Activated CD4-positive, alpha-beta T cell treated with anti-CD3 and anti-CD28 coated beads, Interleukin-2, amount 10 ng/mL, durations not matched to agents 24 days and 14 days (primary cell): ENCODE measurements around the gene DDTL. TPM values are rescaled to one million over a fixed set of nuclear protein-coding genes. Genes with fewer than 3 reads are reported as not detected.
"Not testable (repeated sequence)": the region's sequence is repeated elsewhere in the genome, so short reads cannot be mapped to it uniquely, and the experiment has no call there.

Experiments
- DNase-seq: peaks from one replicate; pipeline ENCODE4 v3.0.0; 2022
- H3K27ac Mint-ChIP-seq: one replicate; pipeline ENCODE4 v1.8.0; 2022; ENCODE audit warnings: mild to moderate bottlenecking, mixed read lengths
- H3K27me3 Mint-ChIP-seq: one replicate; pipeline ENCODE4 v1.8.0; 2022; ENCODE audit warnings: mixed read lengths
- H3K36me3 Mint-ChIP-seq: one replicate; pipeline ENCODE4 v1.8.0; 2022; ENCODE audit warnings: low read depth, mild to moderate bottlenecking, mixed read lengths
- H3K4me1 Mint-ChIP-seq: one replicate; pipeline ENCODE4 v1.8.0; 2021; ENCODE audit warnings: mixed read lengths
- H3K4me3 Mint-ChIP-seq: one replicate; pipeline ENCODE4 v1.8.0; 2022; ENCODE audit warnings: mild to moderate bottlenecking, moderate library complexity, mixed read lengths
- H3K9me3 Mint-ChIP-seq: one replicate; pipeline ENCODE4 v1.8.0; 2021; ENCODE audit warnings: mixed read lengths
- intact Hi-C: fragments of 100-400 bp; cut with micrococcal nuclease; formaldehyde crosslinking; loops from one replicate; pipeline ENCODE4 v1.15.1; 2023
- total RNA-seq: library from RNA; stranded (reverse); gene quantifications from 2 replicates; pipeline ENCODE4 v1.2.3, GENCODE V29; 2022

Gene DDTL
- total RNA-seq, 1 donor from 2014 or later, result 5.0 TPM

- H3K27ac Mint-ChIP-seq, H3K4me1 Mint-ChIP-seq: not testable (repeated sequence)
- intact Hi-C loops, result loop anchor here (10.0 kb wide), 2 partner anchors 265 to 545 kb away; partner anchors contain the start of gene GGT5
These were observed 13.0 kb downstream of the DDTL start, which contains the start of gene GSTT2 for GRCh38 chr22:23979557-23980240. TSS of gene GSTT2 (plus strand) at chr22:23980134.

DNA sequence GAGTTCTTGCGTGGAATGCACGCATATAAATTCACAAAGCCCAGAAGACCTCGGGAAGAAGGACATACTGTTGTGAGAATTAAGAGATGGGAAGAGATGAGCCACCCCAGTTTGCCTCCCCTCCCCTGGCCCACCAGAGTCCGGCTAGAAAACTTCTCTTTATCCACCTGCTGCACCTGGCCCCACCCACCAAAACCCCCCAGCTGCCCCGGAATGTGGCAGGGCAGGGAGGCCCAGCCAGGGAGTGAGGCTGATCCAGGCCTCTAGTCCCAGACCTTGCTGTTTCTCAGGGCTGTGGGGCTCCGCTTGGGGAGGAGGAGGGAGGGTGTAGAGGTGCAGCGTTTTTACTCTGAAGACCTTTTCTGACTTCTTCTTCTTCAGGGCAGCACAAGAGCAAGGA lies 13.9 kb downstream of the DDTL start:
- H3K27ac Mint-ChIP-seq, H3K4me3 Mint-ChIP-seq, H3K9me3 Mint-ChIP-seq, H3K4me1 Mint-ChIP-seq, H3K36me3 Mint-ChIP-seq, DNase-seq, H3K27me3 Mint-ChIP-seq: not testable (repeated sequence)
- intact Hi-C loops, result loop anchor here (10.0 kb wide), 2 partner anchors 264 to 544 kb away; partner anchors contain the start of gene GGT5

More at GRCh38 chr22:23979557-23980240, 13.0 kb downstream of the DDTL start, which contains the start of gene GSTT2:
- DNase-seq, H3K9me3 Mint-ChIP-seq, H3K36me3 Mint-ChIP-seq, H3K4me3 Mint-ChIP-seq, H3K27me3 Mint-ChIP-seq: not testable (repeated sequence)

DNA sequence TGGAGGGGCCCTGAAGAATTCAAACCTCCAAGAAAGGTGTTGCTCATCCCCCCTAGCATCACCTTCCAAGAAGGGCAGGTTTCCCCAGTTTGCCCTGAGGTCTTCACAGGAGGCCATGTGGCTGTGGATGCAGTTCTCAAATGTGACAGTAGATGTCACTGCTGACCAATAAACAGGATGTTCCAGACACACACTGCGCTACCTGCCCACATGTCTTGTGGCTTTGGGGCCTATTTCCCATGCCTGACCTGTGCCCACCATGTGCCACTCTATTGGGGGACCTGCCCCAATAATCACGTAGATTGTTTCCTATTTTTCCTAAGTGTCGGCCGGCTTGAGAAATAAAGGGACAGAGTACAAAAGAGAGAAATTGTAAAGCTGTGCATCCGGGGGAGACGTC lies 17.7 kb downstream of the DDTL start:
- Mint-ChIP-seq H3K36me3 (no peaks in the 10 kb centered on the region), H3K4me3 (no peak overlapping the region), H3K27ac (no peak overlapping the region), H3K9me3 (no peaks in the 10 kb centered on the region), H3K27me3 (peaks cover 2% of the 10 kb centered on the region), H3K4me1 (peaks cover 9% of the 10 kb centered on the region)
- intact Hi-C loops, result loop anchor here (10.0 kb wide), 2 partner anchors 260 to 540 kb away; partner anchors contain the start of gene GGT5
- peak; percentile 90 for DNase-seq

DNA sequence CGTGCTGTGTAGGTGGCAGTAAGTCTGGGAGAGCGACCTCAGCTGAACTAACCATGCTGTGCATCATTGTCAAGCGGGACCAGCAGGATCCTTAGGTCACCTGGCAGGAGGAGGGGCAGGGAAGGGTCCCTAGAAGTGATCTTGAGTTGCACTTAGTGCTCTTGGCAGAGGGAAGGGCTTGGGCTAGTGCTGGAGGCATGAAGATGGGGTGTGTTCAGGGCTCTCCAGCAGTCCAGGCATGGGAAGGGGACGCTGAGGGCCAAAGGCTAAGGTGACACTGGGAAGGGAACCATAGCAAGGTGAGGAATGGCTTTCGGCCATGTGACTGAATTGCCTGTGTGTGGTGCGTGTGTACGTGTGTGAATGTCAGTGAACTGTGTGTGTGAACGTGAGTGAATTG lies 19.4 kb downstream of the DDTL start:
- H3K9me3 Mint-ChIP-seq, H3K27ac Mint-ChIP-seq, H3K27me3 Mint-ChIP-seq, H3K36me3 Mint-ChIP-seq, H3K4me3 Mint-ChIP-seq, DNase-seq: not testable (repeated sequence)
- intact Hi-C loops, result loop anchor here (10.0 kb wide), 2 partner anchors 259 to 539 kb away; partner anchors contain the start of gene GGT5
- H3K4me1 Mint-ChIP-seq, result peaks cover 11% of the 10 kb centered on the region

GRCh38 chr22:23986538-23987178 lies 20.0 kb downstream of the DDTL start:
- peaks cover 11% of the 10 kb centered on the region for H3K4me1 Mint-ChIP-seq
- intact Hi-C loops, result loop anchor here (10.0 kb wide), 2 partner anchors 258 to 538 kb away; partner anchors contain the start of gene GGT5
- H3K4me3 Mint-ChIP-seq, H3K27ac Mint-ChIP-seq, H3K36me3 Mint-ChIP-seq, H3K9me3 Mint-ChIP-seq, DNase-seq, H3K27me3 Mint-ChIP-seq: not testable (repeated sequence)

DNA sequence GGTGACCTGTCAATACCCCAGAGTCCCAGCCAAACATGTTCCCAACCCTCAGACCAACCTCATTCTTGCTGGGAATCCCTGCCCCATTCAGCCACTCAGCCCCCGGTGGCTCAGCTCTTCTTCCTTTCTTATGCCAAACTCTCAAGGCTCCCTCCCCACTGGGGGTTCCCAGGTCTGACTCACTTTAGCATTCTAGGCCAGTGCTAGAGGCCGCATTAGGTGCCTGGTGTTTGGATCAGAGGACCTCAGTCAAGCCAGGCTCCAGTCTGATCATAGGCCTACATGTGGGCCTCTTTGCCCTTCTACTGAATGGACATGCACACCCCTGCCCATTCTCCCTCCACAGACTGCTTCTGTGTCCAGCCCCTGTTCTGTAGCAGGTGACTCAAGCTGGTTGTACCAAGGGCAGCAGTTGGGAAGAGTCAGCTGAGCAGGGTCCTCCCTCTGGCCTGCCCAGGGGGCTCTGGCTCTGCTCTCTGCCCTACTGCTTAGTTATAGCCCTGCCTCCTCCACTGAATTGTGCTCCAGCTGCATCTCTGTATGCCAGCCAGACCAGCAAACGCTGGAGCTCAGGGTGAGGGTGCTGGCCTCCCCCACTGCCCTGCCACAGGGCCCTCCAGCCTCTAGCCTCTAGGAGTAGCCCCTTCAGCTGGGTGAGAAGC lies 23.0 kb downstream of the DDTL start:
- DNase-seq, H3K36me3 Mint-ChIP-seq, H3K27ac Mint-ChIP-seq, H3K4me1 Mint-ChIP-seq, H3K27me3 Mint-ChIP-seq, H3K9me3 Mint-ChIP-seq, H3K4me3 Mint-ChIP-seq: not testable (repeated sequence)
- intact Hi-C loops, result loop anchor here (10.0 kb wide), 2 partner anchors 255 to 535 kb away; partner anchors contain the start of gene GGT5

GRCh38 chr22:23993080-23993479 lies 26.4 kb downstream of the DDTL start:
- H3K9me3 Mint-ChIP-seq, intact Hi-C loops, H3K27ac Mint-ChIP-seq, H3K4me3 Mint-ChIP-seq, H3K36me3 Mint-ChIP-seq, H3K4me1 Mint-ChIP-seq: not testable (repeated sequence)
- peak; percentile 50 for DNase-seq
- peaks cover 13% of the 10 kb centered on the region for H3K27me3 Mint-ChIP-seq

GRCh38 chr22:23993581-23994177 lies 27.0 kb downstream of the DDTL start:
- H3K36me3 Mint-ChIP-seq, H3K27ac Mint-ChIP-seq, H3K9me3 Mint-ChIP-seq, H3K4me3 Mint-ChIP-seq, H3K4me1 Mint-ChIP-seq, intact Hi-C loops: not testable (repeated sequence)
- peak; percentile 49 for DNase-seq
- H3K27me3 Mint-ChIP-seq, result peaks cover 13% of the 10 kb centered on the region

- Mint-ChIP-seq H3K4me3 (no peak overlapping the region), H3K27me3 (peaks cover 19% of the 10 kb centered on the region), H3K27ac (no peak overlapping the region), H3K9me3 (no peaks in the 10 kb centered on the region), H3K36me3 (no peaks in the 10 kb centered on the region), H3K4me1 (peaks cover 7% of the 10 kb centered on the region)
- intact Hi-C loops, result no loop called here
- no peak for DNase-seq
These were observed 30.4 kb downstream of the DDTL start for GRCh38 chr22:23997092-23997491.

DNA sequence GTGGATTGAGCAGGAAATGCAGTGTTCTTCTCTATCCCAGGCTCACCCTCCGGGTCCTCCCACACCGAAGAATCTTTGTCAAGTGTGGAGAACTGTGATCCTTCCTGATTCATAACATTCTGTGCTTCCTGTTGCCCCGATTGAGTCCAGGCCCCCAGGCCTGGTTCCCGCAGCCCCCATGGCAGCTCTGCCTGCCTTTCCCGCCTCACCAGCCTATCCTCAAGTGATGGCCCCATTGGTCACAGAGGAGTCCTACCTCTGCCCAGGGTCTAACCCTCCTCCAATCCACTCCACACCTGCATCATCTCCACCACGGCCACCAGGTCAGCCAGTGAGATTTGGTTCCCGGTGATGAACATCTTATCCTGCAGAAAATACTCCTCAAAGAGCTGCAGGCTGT lies 33.1 kb downstream of the DDTL start:
- H3K4me1 Mint-ChIP-seq, H3K36me3 Mint-ChIP-seq, H3K9me3 Mint-ChIP-seq, DNase-seq, H3K4me3 Mint-ChIP-seq, intact Hi-C loops, H3K27ac Mint-ChIP-seq: not testable (repeated sequence)
- H3K27me3 Mint-ChIP-seq, result peaks cover 19% of the 10 kb centered on the region

DNA sequence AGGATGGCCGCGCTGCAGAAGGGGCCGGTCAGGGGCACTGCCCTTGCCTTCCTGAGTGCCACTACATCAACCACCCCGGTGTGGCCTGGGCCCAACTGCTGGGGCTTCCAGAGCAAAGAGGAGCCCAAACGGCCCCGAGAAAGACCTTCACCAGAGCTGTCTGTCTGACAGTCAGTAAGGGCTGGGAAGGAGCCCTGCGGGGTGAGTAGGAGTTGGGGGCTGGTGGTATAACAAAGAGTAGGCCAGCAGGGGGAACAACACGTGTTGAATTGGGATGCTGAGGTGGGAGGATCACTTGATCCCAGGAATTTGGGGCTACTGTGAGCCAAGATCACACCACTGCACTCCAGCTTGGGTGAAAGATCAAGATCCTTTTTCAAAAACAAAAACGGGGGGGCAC lies 34.6 kb downstream of the DDTL start:
- peaks cover 6% of the 10 kb centered on the region for H3K4me1 Mint-ChIP-seq
- H3K27ac Mint-ChIP-seq, result no peak overlapping the region
- no peak overlapping the region for H3K4me3 Mint-ChIP-seq
- no peaks in the 10 kb centered on the region for H3K9me3 Mint-ChIP-seq
- H3K36me3 Mint-ChIP-seq, result no peaks in the 10 kb centered on the region
- H3K27me3 Mint-ChIP-seq, result peaks cover 13% of the 10 kb centered on the region
- DNase-seq, result peak; percentile 52
- intact Hi-C loops, result no loop called here

DNA sequence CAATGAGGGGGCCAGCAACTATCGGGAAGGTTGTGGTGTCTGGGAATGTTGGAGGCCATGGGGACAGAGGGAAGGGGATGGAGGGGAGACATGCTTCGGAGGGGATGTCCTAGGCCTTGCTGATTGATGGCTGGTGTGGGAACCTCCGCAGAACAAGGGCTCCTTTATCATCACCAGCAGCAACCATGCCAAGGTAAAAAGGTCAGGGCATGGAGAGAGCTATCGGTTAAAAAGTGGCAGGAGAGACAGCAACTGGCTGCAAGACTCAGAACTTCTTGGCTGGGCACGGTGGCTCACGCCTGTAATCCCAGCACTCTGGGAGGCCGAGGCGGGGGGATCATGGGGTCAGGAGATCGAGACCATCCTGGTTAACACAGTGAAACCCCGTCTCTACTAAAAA lies 35.6 kb downstream of the DDTL start:
- intact Hi-C loops, result no loop called here
- no peak overlapping the region for H3K27ac Mint-ChIP-seq
- H3K36me3 Mint-ChIP-seq, result no peaks in the 10 kb centered on the region
- peaks cover 4% of the 10 kb centered on the region for H3K4me1 Mint-ChIP-seq
- no peaks in the 10 kb centered on the region for H3K9me3 Mint-ChIP-seq
- peak; percentile 46 for DNase-seq
- no peak overlapping the region for H3K4me3 Mint-ChIP-seq
- H3K27me3 Mint-ChIP-seq, result peaks cover 11% of the 10 kb centered on the region

GRCh38 chr22:24002851-24003250 lies 36.2 kb downstream of the DDTL start:
- DNase-seq, result no peak
- Mint-ChIP-seq H3K9me3 (no peaks in the 10 kb centered on the region), H3K4me1 (peaks cover under 1% of the 10 kb centered on the region), H3K36me3 (no peaks in the 10 kb centered on the region), H3K27me3 (peaks cover 7% of the 10 kb centered on the region), H3K4me3 (no peak overlapping the region), H3K27ac (no peak overlapping the region)
- intact Hi-C loops, result no loop called here

DNA sequence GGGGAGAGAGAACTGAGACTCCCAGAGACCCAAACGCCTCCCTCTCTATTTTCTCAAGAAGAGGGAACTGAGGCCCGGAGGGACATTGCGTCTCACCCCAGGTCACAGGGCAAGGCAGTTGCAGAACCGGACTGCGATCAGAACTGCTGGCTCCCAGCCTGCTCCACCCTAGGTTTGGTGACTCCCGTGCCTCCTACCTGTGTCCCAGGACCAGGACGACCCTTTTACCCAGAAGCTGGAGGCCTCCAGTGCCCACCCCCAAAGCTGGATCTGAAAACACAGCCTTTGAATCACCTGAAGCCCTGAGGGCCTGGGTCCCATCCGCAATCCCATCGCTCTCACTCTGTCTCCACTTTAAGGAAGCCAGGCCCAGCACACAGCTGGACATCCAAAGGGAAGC lies 37.2 kb downstream of the DDTL start:
- Mint-ChIP-seq H3K27ac (no peak overlapping the region), H3K4me1 (no peaks in the 10 kb centered on the region), H3K27me3 (peaks cover 6% of the 10 kb centered on the region), H3K9me3 (no peaks in the 10 kb centered on the region), H3K4me3 (no peak overlapping the region), H3K36me3 (no peaks in the 10 kb centered on the region)
- intact Hi-C loops, result no loop called here
- peak; percentile 55 for DNase-seq
